ENCODE results near the gene RMI2.

Gene RMI2

DNA sequence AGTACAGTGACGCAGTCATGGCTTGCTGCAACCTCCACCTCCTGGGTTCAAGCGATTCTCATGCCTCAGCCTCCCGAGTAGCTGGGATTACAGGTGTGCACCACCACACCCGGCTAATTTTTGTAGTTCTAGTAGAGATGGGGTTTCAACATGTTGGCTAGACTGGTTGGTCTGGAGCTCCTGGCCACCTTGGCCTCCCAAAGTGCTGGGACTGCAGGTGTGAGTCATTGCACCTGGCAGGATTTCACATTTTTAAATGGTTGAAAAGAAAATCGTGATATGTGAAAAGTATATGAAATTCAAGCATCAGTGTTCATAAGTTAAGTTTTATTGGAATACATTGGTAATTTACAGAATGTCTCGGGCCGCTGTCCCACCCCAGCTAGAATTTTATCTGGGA, 2.6 kb downstream of the RMI2 start:
- H3K9me3 Mint-ChIP-seq: no peaks in the 10 kb centered on the region

DNA sequence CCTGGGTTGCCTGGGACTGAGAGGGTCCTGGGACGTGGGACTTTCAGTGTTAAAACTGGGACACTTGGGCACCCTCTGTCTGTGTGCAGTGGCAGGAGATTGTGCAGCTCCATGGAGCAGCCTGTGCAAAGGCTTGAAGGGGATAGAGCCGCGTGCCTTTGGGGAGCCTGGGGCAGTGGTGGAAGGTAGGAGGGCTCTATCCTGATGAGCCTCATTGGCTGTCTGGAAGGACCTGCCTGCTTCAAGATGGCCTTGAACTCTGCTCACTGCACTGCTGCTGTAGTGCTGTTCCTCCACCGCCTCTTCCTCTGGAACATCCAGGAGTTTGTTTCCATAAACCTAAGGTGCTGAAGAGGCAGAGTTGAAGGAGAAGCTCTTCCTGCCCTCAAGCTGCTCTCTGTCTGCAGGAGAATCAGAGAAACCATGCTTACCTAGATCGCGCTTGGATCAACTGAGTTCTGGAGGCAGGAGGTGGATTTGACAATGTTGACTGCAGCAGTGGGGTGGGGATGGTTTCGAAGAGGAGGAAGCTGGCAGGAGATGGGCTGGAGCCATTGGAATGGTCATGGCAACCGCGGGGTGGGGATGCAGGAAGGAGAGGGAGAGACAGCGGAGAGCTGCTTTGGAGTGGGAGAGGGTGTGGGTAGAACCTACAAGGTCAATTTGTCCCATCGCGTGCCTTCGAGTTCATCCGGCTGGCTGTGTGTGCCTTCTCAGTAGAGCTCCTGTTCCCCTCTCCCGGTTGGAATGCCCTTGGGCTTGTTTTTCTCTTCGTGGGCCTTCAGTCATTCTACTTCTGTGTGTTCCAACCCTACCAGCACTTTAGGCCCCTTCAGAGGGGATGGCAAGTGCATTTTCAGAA, 3.7 kb downstream of the RMI2 start:
- intact Hi-C loops (cut with micrococcal nuclease): loop anchor here (5.0 kb wide), 1 partner anchor 37 kb away; no protein-coding TSS in a partner anchor
- Mint-ChIP-seq H3K27me3 (peaks cover 2% of the 10 kb centered on the region), H3K27ac (peak overlapping the region; percentile 98), H3K4me3 (peak overlapping the region; percentile 39), H3K4me1 (ENCODE audit: low read depth) (peaks cover 76% of the 10 kb centered on the region), H3K36me3 (ENCODE audit: low read depth) (peaks cover 16% of the 10 kb centered on the region), H3K9me3 (no peaks in the 10 kb centered on the region)

More for the DNA sequence above, 2.6 kb downstream of the RMI2 start:
- Mint-ChIP-seq H3K36me3 (ENCODE audit: low read depth) (peaks cover 16% of the 10 kb centered on the region), H3K27me3 (peaks cover 2% of the 10 kb centered on the region), H3K4me3 (no peak overlapping the region), H3K4me1 (ENCODE audit: low read depth) (peaks cover 69% of the 10 kb centered on the region), H3K27ac (peak overlapping the region; percentile 98)
- intact Hi-C loops (cut with micrococcal nuclease): loop anchor here (5.0 kb wide), 1 partner anchor 36 kb away; no protein-coding TSS in a partner anchor

DNA sequence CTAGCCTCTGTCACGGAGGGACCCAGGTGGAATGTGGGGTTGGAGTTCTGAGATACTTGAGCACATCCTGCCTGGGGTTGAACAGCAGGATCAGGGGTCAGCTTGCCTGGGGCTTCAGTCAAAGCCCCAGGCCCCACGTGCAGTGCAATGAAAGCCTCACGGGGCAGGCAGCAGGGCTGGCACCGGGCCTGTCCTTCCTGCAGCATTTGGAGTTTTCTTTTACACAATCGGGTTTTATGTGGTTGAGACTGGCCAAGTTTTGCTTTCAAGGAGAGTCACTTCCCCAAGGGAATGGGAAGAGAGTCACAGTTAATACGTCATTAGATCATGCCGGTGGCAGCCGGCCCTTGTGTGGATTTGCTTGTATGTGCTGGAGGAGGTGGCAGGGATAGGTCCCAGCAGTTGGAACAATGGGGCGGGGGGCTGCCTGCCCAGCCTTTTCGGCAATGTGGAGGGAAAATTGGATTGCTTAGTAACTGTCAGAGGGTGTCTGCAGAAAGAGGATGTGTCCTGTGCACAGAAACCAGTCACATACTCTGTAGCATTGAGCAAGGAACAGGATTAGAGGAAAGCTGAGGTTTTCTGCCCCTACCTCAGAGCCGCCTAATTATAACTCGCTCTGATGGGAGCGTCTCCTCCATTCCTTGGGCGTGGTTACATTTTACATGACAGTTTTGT, 4.5 kb downstream of the RMI2 start:
- peak overlapping the region; percentile 98 for H3K27ac Mint-ChIP-seq
- peaks cover 16% of the 10 kb centered on the region for H3K36me3 Mint-ChIP-seq (ENCODE audit: low read depth)
- H3K27me3 Mint-ChIP-seq: peaks cover 2% of the 10 kb centered on the region
- peaks cover 82% of the 10 kb centered on the region for H3K4me1 Mint-ChIP-seq (ENCODE audit: low read depth)
- H3K9me3 Mint-ChIP-seq: no peaks in the 10 kb centered on the region
- H3K4me3 Mint-ChIP-seq: peak overlapping the region; percentile 78
- intact Hi-C loops (cut with micrococcal nuclease): loop anchor here (5.0 to 10.0 kb wide), 2 partner anchors 37 to 385 kb away; no protein-coding TSS in a partner anchor

DNA sequence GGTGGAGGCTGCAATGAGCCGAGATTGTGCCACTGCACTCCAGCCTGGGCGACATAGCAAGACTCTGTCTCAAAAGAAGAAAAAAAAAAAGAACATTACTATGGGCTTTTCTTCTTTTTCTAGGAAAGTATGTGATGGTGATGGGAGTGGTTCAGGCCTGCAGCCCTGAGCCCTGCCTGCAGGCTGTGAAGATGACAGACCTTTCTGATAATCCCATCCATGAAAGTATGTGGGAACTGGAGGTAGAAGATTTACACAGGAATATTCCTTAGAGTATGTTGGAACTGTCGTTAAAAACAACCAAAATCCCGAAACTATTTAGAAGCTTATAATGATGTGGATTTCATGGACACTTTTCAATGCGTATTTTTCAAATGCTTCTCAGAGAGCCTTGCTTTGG, 5.3 kb downstream of the RMI2 start:
- no peaks in the 10 kb centered on the region for H3K9me3 Mint-ChIP-seq
- peaks cover 16% of the 10 kb centered on the region for H3K36me3 Mint-ChIP-seq (ENCODE audit: low read depth)
- intact Hi-C loops (cut with micrococcal nuclease): loop anchor here (10.0 kb wide), 1 partner anchor 386 kb away; no protein-coding TSS in a partner anchor
- H3K27me3 Mint-ChIP-seq: peaks cover 2% of the 10 kb centered on the region
- peak overlapping the region; percentile 39 for H3K4me3 Mint-ChIP-seq
- H3K4me1 Mint-ChIP-seq (ENCODE audit: low read depth): peaks cover 86% of the 10 kb centered on the region
- H3K27ac Mint-ChIP-seq: peak overlapping the region; percentile 98

DNA sequence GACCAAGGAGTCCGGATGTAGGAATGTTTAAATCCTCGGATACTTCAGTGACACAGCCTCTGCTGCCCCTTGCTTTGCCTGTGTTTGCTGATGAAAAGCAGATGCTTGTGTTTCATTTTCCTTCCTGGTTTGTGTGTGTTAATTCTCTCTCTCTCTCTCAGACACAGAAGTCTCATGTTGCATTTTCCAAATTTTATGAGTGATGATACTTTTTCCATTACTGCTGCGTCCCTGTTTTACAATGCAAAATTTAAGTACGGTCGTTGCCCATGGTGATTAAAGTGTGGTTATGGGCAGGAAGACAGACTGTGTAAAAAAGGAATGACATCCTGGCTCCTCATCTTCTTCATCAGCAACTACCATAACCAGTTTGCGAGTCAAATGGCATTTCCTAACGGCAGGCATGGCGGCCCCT, 5.7 kb downstream of the RMI2 start:
- no peaks in the 10 kb centered on the region for H3K9me3 Mint-ChIP-seq
- H3K27ac Mint-ChIP-seq: peak overlapping the region; percentile 98
- intact Hi-C loops (cut with micrococcal nuclease): loop anchor here (10.0 kb wide), 1 partner anchor 386 kb away; no protein-coding TSS in a partner anchor

DNA sequence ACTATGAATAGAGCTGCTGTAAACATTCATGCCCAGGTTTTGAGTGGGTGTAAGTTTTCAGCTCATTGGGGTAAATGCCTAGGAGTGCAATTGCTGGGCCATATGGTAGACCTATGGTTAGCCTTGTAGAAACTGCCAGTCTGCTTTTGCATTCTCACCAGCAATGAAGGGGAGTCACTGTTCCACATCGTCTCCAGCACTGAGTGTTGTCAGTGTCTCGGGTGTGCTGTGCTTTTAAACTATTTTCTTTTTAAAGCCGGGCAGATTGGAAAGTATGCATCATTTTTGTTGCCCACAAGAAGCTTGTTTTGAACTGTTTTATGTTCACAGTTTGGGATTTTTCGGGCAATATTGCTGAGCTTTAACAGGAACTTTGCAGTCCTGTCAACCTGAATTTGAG, 7.9 kb downstream of the RMI2 start:
- intact Hi-C loops (cut with micrococcal nuclease): loop anchor here (10.0 kb wide), 1 partner anchor 388 kb away; no protein-coding TSS in a partner anchor
- H3K27ac Mint-ChIP-seq: peak overlapping the region; percentile 97
- no peak overlapping the region for H3K4me3 Mint-ChIP-seq
- H3K4me1 Mint-ChIP-seq (ENCODE audit: low read depth): peaks cover 89% of the 10 kb centered on the region
- H3K27me3 Mint-ChIP-seq: peaks cover 10% of the 10 kb centered on the region
- peaks cover 16% of the 10 kb centered on the region for H3K36me3 Mint-ChIP-seq (ENCODE audit: low read depth)
- no peaks in the 10 kb centered on the region for H3K9me3 Mint-ChIP-seq

More for the DNA sequence above, 5.7 kb downstream of the RMI2 start:
- Mint-ChIP-seq H3K36me3 (ENCODE audit: low read depth) (peaks cover 17% of the 10 kb centered on the region), H3K27me3 (peaks cover under 1% of the 10 kb centered on the region), H3K4me1 (ENCODE audit: low read depth) (peaks cover 87% of the 10 kb centered on the region), H3K4me3 (no peak overlapping the region)

DNA sequence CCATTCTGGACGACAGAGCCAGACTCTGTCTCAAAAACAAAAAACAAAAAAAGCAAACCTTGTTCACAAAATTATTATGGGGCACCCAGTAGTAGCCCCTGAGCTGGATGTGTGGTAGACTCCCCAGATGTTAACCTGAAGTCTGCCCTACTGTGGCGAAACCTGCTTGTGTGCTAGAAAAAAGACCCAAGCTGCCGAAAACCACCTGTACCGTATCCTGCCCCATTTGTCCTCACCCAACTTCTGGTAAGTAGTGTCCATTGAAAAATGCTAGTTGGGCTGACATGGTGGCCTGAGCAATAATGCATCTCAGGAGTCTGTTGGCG, 9.1 kb downstream of the RMI2 start:
- Mint-ChIP-seq H3K27me3 (peaks cover 18% of the 10 kb centered on the region), H3K27ac (peak overlapping the region; percentile 97), H3K36me3 (ENCODE audit: low read depth) (peaks cover 11% of the 10 kb centered on the region), H3K4me1 (ENCODE audit: low read depth) (peaks cover 89% of the 10 kb centered on the region), H3K4me3 (no peak overlapping the region), H3K9me3 (no peaks in the 10 kb centered on the region)
- intact Hi-C loops (cut with micrococcal nuclease): loop anchor here (2.0 to 10.0 kb wide), 2 partner anchors 28 to 390 kb away; no protein-coding TSS in a partner anchor

DNA sequence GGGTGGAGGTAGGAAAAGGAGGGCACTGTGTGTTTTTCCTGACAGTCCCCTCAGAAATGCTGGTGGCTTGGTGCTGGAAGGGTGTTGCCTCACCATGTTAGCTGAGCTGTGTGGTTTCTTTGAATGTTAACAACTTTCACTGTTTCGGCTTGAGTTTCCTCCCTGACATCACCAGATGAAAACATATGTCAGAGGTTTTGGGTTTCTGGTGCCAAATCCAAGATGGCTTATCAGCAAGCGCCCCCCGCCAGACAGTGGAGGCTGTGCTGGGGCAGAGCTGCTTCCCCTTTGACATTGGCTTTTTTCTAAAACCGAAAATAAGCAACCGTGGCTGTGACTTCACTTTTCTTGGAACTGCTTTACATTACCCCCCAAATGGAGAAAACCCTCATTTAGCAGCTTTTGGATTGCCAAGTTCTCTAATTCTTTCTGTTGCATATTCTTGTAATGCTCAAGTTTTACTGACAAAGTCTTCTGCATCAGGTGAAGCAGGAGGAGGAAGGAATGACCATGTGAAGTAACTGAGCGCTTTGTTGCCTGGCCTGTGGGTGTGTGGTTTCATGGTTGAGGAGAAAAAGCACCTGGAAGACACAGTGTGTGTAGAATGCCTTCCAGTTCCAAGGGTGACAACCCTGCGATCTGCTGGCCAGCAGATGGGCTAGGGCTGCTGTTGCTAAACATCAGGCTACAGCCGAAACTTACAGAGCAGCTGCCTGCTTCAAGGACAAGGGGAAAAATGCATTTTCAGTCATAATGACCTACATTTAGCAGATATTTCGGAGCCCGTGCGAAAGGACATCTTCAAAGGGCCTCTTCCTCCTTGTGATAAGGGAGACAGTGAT, 9.7 kb downstream of the RMI2 start:
- Mint-ChIP-seq H3K36me3 (ENCODE audit: low read depth) (peaks cover 11% of the 10 kb centered on the region), H3K27ac (peak overlapping the region; percentile 97), H3K4me1 (ENCODE audit: low read depth) (peaks cover 89% of the 10 kb centered on the region), H3K27me3 (peaks cover 22% of the 10 kb centered on the region), H3K4me3 (peak overlapping the region; percentile 71), H3K9me3 (no peaks in the 10 kb centered on the region)
- intact Hi-C loops (cut with micrococcal nuclease): loop anchor here (2.0 to 10.0 kb wide), 3 partner anchors 28 to 390 kb away; no protein-coding TSS in a partner anchor

DNA sequence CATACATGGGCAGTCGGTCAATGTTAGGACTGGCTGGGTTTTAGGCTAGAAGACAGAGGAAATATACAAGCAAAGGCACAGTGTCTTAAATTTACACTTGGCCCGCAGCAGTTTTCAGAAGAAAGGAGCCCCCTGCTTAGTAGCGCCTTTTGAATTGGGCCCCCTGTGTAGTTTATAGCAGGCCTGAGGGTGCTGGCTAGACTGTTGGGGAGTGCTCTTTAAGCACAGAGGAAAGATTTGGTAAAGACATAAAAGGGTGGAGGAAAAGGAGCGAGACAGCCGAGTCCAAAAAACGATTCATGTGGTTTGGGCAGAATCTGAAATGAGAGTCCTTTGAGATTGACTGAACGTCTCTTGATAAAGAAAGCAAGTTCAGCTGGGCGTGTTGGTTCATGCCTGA, 10.6 kb downstream of the RMI2 start:
- intact Hi-C loops (cut with micrococcal nuclease): loop anchor here (1.0 to 10.0 kb wide), 5 partner anchors 15 to 391 kb away; no protein-coding TSS in a partner anchor
- H3K9me3 Mint-ChIP-seq: no peaks in the 10 kb centered on the region
- peaks cover 89% of the 10 kb centered on the region for H3K4me1 Mint-ChIP-seq (ENCODE audit: low read depth)
- H3K27me3 Mint-ChIP-seq: peaks cover 22% of the 10 kb centered on the region
- peak overlapping the region; percentile 97 for H3K27ac Mint-ChIP-seq
- peaks cover 10% of the 10 kb centered on the region for H3K36me3 Mint-ChIP-seq (ENCODE audit: low read depth)
- H3K4me3 Mint-ChIP-seq: peak overlapping the region; percentile 71

DNA sequence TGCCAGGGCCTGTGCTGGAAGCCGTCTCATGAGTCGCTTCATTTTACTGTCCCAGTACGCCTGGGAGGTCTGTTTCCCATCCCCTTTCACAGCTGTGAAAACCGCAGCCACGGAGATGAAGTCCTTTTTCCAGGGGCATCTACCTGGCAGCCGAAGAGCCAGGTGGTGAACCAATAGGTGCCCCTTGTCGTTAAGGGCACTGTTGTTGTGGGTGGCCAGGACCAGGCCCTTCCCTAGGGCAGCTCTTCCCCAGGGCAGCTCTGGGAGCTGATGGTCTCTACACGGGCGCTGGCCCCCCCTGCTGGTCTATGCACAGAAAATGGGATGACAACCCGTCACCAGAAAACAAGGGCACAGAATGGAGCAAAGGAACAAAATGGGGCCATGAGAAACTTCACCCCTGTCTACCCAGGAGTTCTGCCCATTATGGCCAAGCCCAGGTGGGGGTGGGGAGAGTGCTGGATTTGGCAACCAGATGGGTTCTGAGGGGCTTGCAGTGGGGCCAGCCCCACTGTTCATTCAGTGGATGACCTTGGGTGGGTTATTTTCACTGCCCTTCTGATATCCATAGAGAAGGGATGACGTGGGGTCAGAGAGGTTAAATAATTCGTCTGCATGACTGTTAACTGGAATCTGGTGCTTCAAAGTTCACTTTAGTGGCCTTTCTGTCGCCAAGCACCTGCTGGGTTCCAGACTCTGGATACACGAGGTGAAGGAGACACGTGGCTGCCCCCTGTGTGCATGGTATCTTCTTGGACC, 11.5 kb downstream of the RMI2 start:
- Mint-ChIP-seq H3K27ac (peak overlapping the region; percentile 97), H3K9me3 (no peaks in the 10 kb centered on the region), H3K27me3 (peaks cover 22% of the 10 kb centered on the region), H3K4me3 (peak overlapping the region; percentile 44), H3K4me1 (ENCODE audit: low read depth) (peaks cover 89% of the 10 kb centered on the region), H3K36me3 (ENCODE audit: low read depth) (peaks cover 5% of the 10 kb centered on the region)
- intact Hi-C loops (cut with micrococcal nuclease): loop anchor here (1.0 to 10.0 kb wide), 4 partner anchors 14 to 392 kb away; no protein-coding TSS in a partner anchor

DNA sequence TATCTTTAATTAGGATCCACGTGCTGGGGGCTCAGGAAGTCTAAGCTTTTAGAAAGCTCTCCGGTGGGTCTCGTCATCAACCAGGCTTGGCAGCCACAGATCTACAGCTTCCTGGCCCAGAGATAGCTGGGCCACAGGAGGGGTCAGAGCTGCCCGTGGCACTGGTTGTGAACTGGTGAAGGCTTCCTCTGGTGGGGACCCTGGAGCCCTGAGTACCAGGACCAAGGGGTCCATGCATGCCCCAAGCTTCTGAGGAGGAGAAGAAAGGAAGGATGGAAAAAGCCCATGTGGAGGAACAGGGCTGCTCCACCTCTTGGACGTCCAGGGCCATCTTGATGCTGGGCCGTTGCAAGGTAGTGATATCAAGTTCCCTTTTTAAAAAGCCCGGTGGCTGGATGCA, 13.3 kb downstream of the RMI2 start:
- no peak overlapping the region for H3K4me3 Mint-ChIP-seq
- H3K36me3 Mint-ChIP-seq (ENCODE audit: low read depth): peaks cover 5% of the 10 kb centered on the region
- peaks cover 22% of the 10 kb centered on the region for H3K27me3 Mint-ChIP-seq
- H3K27ac Mint-ChIP-seq: peak overlapping the region; percentile 97
- H3K4me1 Mint-ChIP-seq (ENCODE audit: low read depth): peaks cover 96% of the 10 kb centered on the region
- no peaks in the 10 kb centered on the region for H3K9me3 Mint-ChIP-seq
- intact Hi-C loops (cut with micrococcal nuclease): loop anchor here (5.0 to 10.0 kb wide), 2 partner anchors 51 to 394 kb away; no protein-coding TSS in a partner anchor

DNA sequence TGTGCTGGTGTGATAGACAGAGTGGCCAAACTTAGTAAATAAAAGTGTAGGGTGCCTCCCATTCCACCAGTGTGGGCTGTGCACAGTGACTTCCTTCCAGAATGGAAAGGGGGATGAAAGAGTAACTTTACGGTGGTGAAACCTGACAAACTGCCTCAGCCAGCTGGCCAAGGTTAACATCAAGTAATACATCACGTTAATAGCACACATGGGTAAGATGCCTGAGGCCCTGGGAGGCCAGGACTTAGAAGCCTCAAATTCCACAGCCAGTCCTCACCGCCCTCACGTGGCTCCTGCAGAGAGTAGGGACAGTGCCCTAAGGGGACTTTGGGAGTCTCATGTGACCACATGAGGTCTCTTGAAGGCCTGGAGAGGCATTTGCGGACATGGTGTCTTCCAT, 14.1 kb downstream of the RMI2 start:
- Mint-ChIP-seq H3K4me1 (ENCODE audit: low read depth) (peaks cover 96% of the 10 kb centered on the region), H3K36me3 (ENCODE audit: low read depth) (peaks cover 5% of the 10 kb centered on the region), H3K27ac (peak overlapping the region; percentile 97), H3K9me3 (no peaks in the 10 kb centered on the region), H3K27me3 (peaks cover 22% of the 10 kb centered on the region), H3K4me3 (no peak overlapping the region)
- intact Hi-C loops (cut with micrococcal nuclease): loop anchor here (5.0 to 10.0 kb wide), 2 partner anchors 52 to 395 kb away; no protein-coding TSS in a partner anchor

All from dendritic cell treated with granulocyte-macrophage colony-stimulating factor and Interleukin-4, amounts not matched to agents 40 ng/mL and 50 ng/mL, for 4 days (primary cell).